Subcutaneous adipose tissue (tissue), 4 donors: Measurements from ENCODE around the gene TARS1. TPM values are rescaled to one million over a fixed set of nuclear protein-coding genes. Genes with fewer than 3 reads are reported as not detected.

Experiments used
- CTCF ChIP-seq: fragments of 450-650 bp; IDR thresholded peaks from one replicate; pipeline ENCODE4 v1.5.1; 2016; ENCODE audit warnings: low read depth, mild to moderate bottlenecking, control low read depth, antibody characterized with exemption, moderate library complexity
- total RNA-seq, 4 donors: library from RNA; depleted of rRNA; stranded (reverse); fragments of >200 nt; gene quantifications; one replicate each; pipeline ENCODE4 v1.1.0, GENCODE V29; 2016

TARS1 gene
- total RNA-seq, 4 donors from 2014 or later, result 55.9 to 143 (median 70.6) TPM

GRCh38 chr5:33488558-33489355, 48.0 kb downstream of the TARS1 start:
- no peak for TF ChIP-seq CTCF

- TF ChIP-seq CTCF, result no peak
Measured at GRCh38 chr5:33489481-33490067, 48.8 kb downstream of the TARS1 start.

GRCh38 chr5:33490071-33490665, 49.4 kb downstream of the TARS1 start:
- TF ChIP-seq CTCF, result no peak

GRCh38 chr5:33491941-33492340, 51.2 kb downstream of the TARS1 start:
- no peak for TF ChIP-seq CTCF

GRCh38 chr5:33494466-33494865, 53.7 kb downstream of the TARS1 start:
- TF ChIP-seq CTCF, result no peak

GRCh38 chr5:33501260-33501659, 60.5 kb downstream of the TARS1 start:
- TF ChIP-seq CTCF, result no peak

GRCh38 chr5:33501899-33502298, 61.1 kb downstream of the TARS1 start:
- TF ChIP-seq CTCF, result no peak
